GM12892 (cell line): ENCODE results near the gene MYO16.

Experiments
- DNase-seq: peaks from one replicate; pipeline ENCODE4 v3.0.0; 2011; ENCODE audit not compliant: insufficient read length
- FAIRE-seq: peaks from 2 replicates; lab custom pipeline; 2011; peaks lifted over from hg19 to GRCh38; lab: Jason Lieb, UNC
- POLR2A ChIP-seq: IDR thresholded peaks from 2 replicates; pipeline ENCODE4 v1.6.1; 2011; ENCODE audit warnings: low read depth, low read length, control low read depth
- POLR2AphosphoS5 ChIP-seq: IDR thresholded peaks from 2 replicates; pipeline ENCODE4 v1.6.1; 2011; ENCODE audit warnings: low read depth, low read length, control low read depth
- TAF1 ChIP-seq: IDR thresholded peaks from 2 replicates; pipeline ENCODE4 v1.6.1; 2011; ENCODE audit warnings: low read depth, mild to moderate bottlenecking, control low read depth, low read length, borderline replicate concordance

The MYO16 gene

DNA sequence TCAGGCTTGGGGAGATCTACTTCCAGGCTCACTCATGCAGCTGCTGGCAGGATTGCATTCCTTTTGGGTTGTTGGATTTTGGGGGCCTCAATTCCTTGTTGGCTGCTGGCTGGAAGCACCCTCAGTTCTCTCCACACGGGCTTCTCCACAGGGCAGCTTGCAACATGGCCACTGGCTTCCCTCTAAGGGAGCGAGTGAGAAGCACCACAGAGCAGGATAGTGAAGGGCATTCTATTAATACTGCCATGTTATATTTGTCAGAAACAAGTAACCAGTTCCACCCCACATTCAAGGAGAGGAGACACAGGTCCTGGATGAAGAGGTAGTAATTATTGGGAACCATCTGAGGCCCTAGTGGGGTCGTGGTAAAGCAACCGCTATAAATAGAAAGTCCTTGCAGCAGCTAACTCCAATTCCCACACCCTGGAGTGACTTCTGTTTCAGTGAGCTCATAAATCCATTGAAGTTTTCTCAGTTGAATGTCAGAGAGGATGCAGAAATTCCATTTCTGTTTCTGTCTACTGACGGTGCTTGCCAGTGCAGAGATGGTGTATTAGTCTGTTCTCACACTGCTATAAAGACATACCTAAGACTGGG is 598.0 kb downstream of the MYO16 start:
- TF ChIP-seq TAF1: no peak
- no peak for TF ChIP-seq POLR2AphosphoS5
- no peak for TF ChIP-seq POLR2A
- FAIRE-seq (no peak), DNase-seq (no peak)

DNA sequence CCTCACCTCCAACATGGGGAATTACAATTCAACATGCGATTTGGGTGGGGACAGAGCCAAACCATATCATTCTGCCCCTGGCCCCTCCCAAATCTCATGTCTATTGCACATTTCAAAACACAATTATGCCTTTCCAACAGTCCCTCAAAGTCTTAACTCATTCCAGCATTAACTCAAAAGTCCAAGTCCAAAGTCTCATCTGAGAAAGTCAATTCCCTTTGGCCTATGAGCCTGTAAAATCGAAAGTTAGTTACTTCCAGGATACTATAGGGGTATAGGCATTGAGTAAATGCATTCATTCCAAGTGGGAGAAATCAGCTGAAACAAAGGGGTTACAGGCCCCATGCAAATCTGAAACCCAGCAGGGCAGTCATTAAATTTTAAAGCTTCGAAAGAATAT is 598.8 kb downstream of the MYO16 start:
- DNase-seq: no peak
- no peak for TF ChIP-seq TAF1
- TF ChIP-seq POLR2A: no peak
- TF ChIP-seq POLR2AphosphoS5: no peak
- FAIRE-seq: no peak

DNA sequence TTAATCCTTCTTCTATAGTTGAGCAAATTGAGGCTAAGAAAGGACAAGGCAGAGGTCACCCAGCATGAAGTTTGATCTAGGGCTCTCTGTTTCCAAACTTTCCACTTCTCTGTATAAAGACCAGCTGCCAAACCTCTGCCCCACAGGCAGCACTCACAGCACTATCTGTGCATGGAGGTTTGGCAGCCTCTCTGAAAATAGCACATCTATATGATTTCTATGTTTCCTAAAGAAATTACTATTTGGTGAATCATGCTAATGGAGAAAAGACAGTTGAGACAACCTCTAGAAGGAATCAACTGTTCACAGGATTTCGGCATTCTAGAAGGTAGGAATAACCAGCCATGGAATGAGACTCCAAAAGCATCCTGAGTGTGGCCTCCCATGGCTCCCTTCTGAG is 602.5 kb downstream of the MYO16 start:
- DNase-seq (no peak), FAIRE-seq (no peak)
- no peak for TF ChIP-seq POLR2A
- TF ChIP-seq TAF1: no peak
- no peak for TF ChIP-seq POLR2AphosphoS5

DNA sequence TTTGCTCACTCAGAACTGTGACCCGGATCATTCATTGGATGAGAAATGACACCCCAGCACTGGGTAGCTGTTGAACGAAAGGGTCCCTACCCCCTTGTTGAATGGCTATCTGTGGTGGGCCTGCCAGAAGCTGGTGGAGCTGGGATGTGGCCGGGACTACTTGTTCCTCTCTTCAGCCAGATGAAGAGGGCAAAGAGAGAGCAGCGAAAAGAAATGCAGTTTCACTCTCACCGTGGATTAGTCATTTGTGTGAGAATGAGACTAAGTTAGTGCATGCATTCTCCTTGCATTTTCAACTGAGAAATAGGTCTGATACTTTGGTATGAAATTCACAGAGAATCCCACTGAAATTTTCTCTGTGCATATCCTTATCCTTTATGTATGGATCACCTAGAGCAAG is 603.9 kb downstream of the MYO16 start:
- no peak for DNase-seq

DNA sequence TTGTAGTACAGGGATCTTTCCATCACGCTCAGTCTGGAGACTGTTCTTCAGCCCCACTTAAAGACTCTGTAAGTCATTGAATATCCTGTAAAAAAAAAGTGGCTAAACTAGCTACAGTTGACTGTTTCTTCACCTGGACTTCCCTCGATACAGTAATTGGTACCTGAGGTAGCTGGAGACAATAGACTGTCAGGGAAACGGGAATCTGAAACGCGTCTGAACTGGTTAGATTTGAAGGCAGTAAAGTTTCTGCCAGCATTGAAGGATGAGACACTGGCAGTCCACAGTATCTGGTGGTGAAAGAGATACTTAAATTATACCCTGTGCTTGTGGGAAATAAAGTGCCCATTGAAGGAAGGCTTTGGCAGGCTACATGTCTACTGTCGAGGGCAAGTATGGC is 606.5 kb downstream of the MYO16 start:
- TF ChIP-seq POLR2A: no peak
- TF ChIP-seq POLR2AphosphoS5: no peak
- no peak for TF ChIP-seq TAF1
- DNase-seq (no peak), FAIRE-seq (no peak)

More for the DNA sequence above, 603.9 kb downstream of the MYO16 start:
- no peak for FAIRE-seq
- TF ChIP-seq POLR2A (no peak), TAF1 (no peak), POLR2AphosphoS5 (no peak)

DNA sequence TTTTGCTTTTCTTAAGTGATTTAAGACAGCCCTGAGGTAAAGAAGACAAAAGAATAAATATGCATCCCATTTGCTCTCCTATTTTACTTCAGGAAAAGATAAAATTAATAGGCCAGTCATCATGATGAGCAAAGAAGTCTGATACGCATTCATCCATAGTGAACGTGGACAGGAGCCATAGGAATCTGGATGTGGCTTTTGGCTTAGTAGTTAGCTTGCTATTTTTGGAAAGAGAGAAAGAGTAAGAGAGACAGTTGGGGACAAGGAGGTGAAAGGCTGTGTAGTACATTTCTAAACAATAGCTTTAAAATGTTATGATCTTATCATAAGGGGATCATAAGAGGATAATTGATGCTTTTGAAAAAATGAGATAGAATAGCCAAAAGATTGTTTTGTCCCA is 611.7 kb downstream of the MYO16 start:
- FAIRE-seq (no peak), DNase-seq (no peak)
- TF ChIP-seq POLR2A (no peak), TAF1 (no peak), POLR2AphosphoS5 (no peak)

DNA sequence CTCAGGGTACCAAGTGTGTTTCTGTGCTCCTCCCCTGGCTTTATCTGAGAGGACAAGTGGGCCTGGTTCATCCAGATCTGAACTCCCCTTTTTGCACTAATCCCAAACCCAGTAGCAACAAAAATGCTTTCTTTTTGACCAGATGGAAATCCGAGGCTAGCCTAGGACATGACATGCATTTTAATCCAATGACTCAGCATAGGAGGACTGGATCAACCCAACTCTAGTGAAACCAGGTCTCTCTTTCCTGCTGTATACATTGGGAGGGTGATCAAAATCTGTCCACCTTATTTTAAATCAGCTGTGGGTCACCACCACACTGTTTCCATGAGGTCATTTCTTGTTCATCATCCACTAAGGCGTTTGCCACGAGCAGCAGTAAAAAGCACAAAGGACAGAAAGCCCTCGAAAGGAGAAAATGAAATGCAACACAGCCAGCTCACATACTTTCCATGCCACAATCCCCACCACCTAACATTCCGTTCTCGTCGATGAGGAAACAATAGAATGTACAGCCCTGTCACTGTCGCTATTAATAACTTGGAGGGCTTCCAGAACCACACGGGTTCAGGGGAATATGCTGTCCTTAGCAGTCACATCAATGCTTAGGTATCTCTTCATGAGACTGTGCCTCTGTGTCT is 614.0 kb downstream of the MYO16 start:
- TF ChIP-seq TAF1: no peak
- TF ChIP-seq POLR2AphosphoS5: no peak
- TF ChIP-seq POLR2A: no peak
- no peak for FAIRE-seq
- no peak for DNase-seq

DNA sequence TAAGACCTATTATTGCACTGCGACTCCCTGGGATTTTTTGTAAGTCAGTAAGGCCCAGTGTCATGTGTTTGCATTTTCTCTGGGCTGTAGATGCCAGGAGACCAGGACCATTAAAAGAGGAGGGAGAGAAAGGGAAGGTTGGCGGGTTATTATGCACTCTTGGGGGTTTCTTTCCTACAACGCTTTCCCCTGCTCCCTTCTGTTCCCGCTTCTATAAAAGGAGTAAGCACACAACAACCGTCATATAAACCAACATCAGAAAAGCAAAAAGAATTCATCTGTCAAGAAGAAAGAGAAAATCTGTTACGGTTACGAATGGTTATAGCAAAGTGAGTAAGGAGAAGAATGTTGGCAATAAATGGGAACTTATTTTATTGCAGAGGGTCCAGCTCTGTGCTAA is 615.2 kb downstream of the MYO16 start:
- no peak for FAIRE-seq
- no peak for DNase-seq
- no peak for TF ChIP-seq POLR2AphosphoS5
- no peak for TF ChIP-seq POLR2A
- TF ChIP-seq TAF1: no peak

DNA sequence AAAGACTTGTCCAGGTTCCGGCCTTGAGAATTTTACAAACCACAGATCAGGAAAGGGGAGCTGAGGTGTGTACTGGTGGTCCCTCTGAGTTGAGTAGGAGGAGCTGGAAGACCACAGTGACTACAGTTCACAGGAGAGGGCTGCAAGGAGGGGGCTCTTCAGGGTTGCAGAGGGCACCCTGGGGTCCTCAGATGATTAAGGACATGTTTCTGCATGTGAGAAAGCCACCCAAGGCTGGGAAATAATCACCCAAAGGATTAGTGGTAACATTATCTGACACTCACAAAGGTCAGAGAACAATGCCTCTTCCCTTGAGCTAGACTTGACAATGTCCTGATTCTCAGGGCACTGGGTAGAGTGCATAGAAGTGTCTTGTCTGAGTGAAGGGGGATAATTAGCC is 616.6 kb downstream of the MYO16 start:
- TF ChIP-seq TAF1: no peak
- TF ChIP-seq POLR2AphosphoS5: no peak
- no peak for TF ChIP-seq POLR2A
- FAIRE-seq: no peak
- DNase-seq: no peak

DNA sequence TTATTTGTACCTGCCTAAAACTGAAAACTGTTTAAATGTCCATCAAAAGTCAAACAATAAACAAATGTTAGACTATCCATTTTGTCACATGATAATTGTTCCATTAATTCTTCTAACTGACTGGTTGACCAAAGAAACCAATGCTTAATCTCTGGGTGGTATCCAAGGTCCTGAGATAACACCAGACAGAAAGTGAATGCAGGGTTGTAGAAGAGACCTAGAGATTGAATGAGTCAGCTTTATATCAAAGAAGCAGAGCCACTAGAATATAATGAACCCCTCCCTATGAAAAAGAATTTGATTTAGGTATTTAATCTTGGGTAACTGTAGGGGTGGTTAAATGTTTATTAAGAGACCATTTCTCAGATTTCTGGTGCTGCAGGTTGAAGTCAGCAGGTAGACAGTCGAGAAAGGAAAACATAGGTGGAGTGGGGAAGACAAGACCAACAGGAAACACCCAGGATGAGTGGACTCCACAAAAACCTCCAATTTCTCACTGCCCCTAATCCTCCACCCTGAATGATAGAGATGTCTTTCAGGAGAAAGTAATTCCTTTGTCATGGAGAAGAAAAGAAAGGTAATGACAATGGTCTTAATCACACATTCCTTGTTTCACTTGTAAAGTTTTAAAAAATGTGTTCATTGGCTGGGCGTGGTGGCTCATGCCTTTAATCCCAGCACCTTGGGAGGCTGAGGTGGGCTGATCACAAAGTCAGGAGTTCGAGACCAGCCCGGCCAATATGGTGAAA is 620.5 kb downstream of the MYO16 start:
- FAIRE-seq: no peak
- TF ChIP-seq POLR2AphosphoS5 (no peak), TAF1 (no peak), POLR2A (no peak)
- DNase-seq: no peak

DNA sequence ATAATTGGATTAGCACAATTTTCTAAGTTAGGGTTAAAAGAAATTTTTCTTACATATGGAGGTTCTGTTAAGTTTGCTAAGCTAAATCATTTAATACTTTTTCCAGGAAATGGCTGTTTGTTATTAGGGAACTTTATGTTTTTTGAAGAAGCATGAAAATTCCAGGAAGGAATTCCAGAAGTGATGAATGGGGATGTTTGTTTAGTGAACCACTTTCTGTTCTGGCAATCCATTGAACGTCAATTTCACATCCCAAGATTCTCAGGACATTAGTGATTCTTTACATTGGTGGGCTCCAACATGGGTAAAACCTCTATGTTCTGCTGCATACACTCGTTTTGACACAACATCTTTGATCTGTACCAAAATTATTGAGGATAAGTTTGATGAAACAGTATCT is 622.5 kb downstream of the MYO16 start:
- FAIRE-seq (no peak), DNase-seq (no peak)
- TF ChIP-seq TAF1: no peak
- TF ChIP-seq POLR2A: no peak
- TF ChIP-seq POLR2AphosphoS5: no peak

DNA sequence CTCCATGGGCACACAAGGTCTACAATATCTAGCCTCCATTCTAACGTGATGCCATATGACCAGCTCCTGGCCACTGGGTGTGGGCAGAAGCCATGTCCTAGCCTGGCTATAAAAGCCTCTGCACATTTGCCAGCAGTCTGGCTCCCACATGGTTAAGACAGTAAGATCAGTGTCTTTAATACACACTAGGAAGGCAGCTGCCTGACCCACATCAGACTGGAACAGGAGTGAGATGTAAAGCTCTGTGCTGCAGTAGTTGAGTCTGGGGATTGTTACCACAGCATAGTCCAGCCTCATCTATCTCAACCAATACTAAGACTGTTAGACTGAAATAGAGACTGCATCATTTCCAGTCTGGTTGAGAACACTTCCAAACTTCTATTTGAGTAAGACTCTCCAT is 623.9 kb downstream of the MYO16 start:
- FAIRE-seq (no peak), DNase-seq (no peak)
- no peak for TF ChIP-seq POLR2A
- TF ChIP-seq TAF1: no peak
- no peak for TF ChIP-seq POLR2AphosphoS5
